Cardiac fibroblast (primary cell): Measurements from ENCODE around the gene NRBP1.

Experiments used
- DNase-seq, 2 donors: peaks; one replicate each; pipeline versions ENCODE4 v3.0.0 to v3.0.0-alpha.2; 2010; ENCODE audit warnings: low read depth in 2 of 2
- H3K4me3 ChIP-seq, 2 donors: replicated peaks in 1 of 2; 1 replicate in 1 of 2; 2 replicates in 1 of 2; pipeline ENCODE4 v1.5.1; 2011; ENCODE audit warnings: low read depth in 2 of 2, low read length in 2 of 2, mild to moderate bottlenecking in 2 of 2, moderate library complexity in 1 of 2
- TF ChIP-seq, protein P1 (sequence below): IDR thresholded peaks from one replicate; pipeline ENCODE4 v1.5.1; 2011; ENCODE audit warnings: low read depth, mild to moderate bottlenecking, low read length, inconsistent platforms

NRBP1 gene

DNA sequence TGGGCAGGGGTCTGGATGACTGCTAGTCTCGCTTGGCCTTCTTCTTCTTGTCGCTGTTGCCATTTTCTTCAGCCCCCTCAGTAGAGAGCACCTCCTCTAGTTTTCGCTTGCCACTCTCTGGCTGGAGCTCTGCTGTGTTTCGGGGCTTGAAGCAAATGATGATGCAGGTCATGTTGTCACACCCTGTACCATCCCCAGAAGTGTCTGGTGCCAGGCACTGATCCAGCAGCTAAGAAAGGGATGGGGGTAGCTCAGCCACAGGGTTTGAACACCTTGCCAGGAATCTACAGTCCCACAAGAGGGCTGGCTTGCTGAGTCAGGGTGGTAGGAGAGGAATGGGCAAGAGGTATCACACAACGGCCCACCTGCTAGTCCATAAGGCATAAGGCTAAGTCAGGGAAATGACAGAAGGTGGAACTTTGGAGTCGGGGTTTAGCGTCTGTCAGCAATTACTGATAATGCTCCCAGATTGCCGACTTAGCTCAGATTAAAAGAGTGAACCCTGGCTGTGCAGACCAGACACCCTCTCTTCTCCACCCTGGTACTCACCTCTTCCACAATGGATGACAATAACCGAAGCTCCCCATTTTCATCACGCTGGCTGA is 46.8 kb upstream of the NRBP1 start:
- H3K4me3 ChIP-seq = no peak overlapping the region
- DNase-seq = no peak
- TF ChIP-seq, protein P1, sequence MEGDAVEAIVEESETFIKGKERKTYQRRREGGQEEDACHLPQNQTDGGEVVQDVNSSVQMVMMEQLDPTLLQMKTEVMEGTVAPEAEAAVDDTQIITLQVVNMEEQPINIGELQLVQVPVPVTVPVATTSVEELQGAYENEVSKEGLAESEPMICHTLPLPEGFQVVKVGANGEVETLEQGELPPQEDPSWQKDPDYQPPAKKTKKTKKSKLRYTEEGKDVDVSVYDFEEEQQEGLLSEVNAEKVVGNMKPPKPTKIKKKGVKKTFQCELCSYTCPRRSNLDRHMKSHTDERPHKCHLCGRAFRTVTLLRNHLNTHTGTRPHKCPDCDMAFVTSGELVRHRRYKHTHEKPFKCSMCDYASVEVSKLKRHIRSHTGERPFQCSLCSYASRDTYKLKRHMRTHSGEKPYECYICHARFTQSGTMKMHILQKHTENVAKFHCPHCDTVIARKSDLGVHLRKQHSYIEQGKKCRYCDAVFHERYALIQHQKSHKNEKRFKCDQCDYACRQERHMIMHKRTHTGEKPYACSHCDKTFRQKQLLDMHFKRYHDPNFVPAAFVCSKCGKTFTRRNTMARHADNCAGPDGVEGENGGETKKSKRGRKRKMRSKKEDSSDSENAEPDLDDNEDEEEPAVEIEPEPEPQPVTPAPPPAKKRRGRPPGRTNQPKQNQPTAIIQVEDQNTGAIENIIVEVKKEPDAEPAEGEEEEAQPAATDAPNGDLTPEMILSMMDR = no peak

DNA sequence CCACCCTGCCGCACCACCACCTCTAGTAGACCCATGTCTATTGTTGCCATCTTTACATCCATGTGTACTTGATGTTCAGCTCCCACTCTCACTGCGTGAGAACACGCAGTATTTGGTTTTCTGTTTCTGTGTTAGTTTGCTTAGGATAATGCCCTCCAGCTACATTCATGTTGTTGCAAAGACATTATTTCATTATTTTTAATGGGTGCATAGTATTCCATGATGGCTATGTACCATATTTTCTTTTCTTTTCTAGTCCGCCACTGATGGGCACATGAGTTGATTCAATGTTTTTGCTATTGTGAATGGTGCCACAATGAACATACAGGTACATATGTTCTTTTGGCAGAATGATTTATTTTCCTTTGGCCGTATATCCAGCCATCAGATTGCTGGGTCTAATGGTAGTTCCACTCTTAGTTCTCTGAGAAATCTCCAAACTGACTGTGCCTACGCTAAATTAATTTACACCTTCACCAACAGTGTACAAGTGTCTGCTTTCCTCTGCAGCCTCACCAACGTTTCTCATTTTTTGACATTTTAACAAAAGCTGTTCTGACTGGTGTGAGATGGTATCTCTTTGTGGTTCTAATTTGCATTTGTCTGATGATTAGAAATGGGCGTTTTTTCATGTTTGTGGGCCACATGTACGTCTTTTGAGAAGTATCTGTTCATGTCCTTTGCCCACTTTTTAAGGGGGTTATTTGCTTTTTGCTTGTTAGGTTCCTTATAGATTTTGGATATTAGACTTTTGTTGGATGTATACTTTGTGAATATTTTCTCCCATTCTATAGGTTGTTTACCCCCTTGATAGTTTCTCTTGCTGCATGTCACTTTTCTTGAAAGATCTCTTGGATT is 37.4 kb upstream of the NRBP1 start:
- no peak overlapping the region for H3K4me3 ChIP-seq
- TF ChIP-seq, protein P1 = no peak
- no peak for DNase-seq

DNA sequence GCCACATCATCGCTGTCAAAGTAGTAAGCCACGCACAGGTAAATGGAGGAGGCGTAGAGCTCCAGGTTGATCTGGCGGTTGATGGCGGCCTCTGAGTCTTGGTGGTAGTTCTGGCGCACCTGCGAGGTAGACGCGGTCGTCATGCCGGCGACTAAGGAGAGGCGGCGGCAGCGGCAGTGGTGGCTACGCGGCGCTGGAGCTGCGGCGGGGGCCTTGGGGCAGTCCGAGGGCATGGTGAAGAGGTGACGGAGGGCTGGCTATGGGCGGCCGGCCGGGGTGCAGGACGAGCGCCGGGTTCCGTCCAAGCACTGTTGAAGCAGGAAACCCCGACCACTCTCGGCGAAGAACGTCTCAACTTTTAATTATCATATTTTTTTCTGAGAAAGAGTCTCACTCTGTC is 35.2 kb upstream of the NRBP1 start:
- no peak for DNase-seq

DNA sequence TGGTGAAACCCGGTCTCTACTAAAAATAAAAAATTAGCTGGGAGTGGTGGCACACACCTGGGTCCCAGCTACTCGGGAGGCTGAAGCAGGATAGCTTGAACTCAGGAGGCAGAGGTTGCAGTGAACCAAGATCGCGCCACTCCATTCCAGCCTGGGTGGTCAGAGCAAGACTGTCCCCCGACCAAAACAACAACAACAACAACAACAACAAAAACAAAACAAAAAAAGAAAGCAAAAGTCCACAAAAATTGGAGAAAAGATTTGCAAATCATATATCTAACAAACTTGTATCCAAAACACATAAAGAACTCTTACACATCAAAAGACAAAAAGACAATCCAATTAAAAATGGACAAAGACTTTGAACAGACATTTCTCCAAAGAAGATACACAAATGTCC is 29.5 kb upstream of the NRBP1 start:
- DNase-seq = no peak
- no peak overlapping the region for H3K4me3 ChIP-seq

More for the DNA sequence above, 35.2 kb upstream of the NRBP1 start:
- no peak overlapping the region for H3K4me3 ChIP-seq
- TF ChIP-seq, protein P1 = no peak

DNA sequence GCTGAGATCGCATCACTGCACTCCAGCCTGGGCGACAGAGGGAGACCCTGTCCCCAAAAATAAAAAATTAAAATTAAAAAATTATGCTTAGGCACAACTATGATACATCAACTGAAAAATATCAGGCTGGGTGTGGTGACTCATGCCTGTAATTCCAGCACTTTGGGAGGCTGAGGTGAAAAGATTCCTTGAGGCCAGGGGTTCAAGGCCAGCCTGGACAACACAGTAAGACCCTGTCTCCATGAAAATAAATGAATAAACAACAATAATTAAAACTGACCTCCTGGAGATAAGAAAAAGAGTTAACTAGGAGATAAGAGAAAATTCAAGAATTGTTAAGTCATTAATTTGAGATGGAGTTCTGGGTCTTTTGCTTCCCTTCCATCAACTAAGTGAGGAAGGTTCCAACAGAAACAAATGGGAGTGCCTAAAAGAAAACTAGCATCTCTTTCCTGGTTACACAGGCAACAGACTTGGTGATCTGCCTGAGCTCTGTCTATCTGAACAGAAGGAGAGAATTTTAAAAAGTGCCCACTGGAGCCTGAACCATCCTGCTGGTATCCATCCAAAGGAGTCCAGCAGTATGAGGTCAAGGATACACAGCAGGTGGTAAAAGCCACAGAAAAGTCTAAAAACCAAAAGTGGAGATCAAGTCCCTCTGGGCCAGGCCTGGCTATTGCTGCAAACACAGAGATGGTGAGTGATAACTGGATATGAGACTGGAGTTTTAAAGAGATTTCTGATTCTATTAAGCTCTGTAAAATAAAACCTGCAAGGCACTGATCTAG is 27.9 kb upstream of the NRBP1 start:
- no peak overlapping the region for H3K4me3 ChIP-seq
- DNase-seq = no peak
- TF ChIP-seq, protein P1 = no peak

More for the DNA sequence above, 29.5 kb upstream of the NRBP1 start:
- TF ChIP-seq, protein P1 = no peak

DNA sequence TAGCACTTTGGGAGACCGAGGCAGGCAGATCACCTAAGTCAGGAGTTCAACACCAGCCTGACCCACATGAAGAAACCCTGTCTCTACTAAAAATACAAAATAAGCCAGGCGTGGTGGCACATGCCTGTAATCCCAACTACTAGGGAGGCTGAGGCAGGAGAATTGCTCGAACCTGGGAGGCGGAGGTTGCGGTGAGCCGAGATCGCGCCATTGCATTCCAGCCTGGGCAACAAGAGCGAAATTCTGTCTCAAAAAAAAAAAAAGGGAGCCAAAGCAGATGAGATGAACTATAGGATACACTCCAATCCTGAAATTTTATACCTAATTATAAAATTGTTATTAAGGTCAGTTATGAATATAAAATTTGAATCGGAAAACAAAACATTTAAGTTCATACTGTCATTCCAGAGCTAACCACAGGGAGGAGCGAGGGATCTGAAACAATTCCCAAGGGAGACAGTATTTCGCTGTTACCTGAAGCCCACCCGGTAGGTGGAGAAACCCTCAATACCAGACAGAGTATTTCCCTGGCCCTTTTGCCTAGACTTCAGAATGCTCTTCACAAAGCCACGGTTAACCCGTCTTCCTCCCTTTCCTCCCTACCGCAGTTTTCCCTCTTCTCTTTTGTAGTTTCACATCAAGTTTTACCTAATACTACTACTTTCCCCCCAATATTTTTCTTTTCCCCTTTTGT is 20.5 kb upstream of the NRBP1 start:
- DNase-seq = peak; percentile 68 to 76
- H3K4me3 ChIP-seq = peak overlapping the region; percentile 98 to 99
- TF ChIP-seq, protein P1 = peak; percentile 60
